PC-3 (cell line): ENCODE measurements around the gene IL1R1.

Experiments
- CTCF ChIP-seq: fragments of 300-600 bp; sonication (generic); conservative IDR thresholded peaks from 2 replicates; pipeline ENCODE4 v1.5.1; 2017; ENCODE audit warnings: antibody characterized with exemption, low read depth, mild to moderate bottlenecking, low read length
- EZH2 ChIP-seq: fragments of 300-600 bp; sonication (generic); IDR thresholded peaks from one replicate; pipeline ENCODE4 v1.6.1; 2017; ENCODE audit warnings: antibody characterized with exemption, mild to moderate bottlenecking, low read length; ENCODE audit not compliant: unreplicated experiment
- EZH2phosphoT487 ChIP-seq: fragments of 300-600 bp; sonication (generic); IDR thresholded peaks from 2 replicates; pipeline ENCODE4 v1.6.1; 2018; ENCODE audit warnings: mild to moderate bottlenecking, antibody characterized with exemption, low read length, borderline replicate concordance

- TF ChIP-seq CTCF, result no peak
- no peak for TF ChIP-seq EZH2
- TF ChIP-seq EZH2phosphoT487, result no peak
Observed at GRCh38 chr2:102114851-102115497, 27.6 kb upstream of the IL1R1 start.
